Caki2 (cell line): ENCODE results near the gene F7. TPM values are rescaled to one million over a fixed set of nuclear protein-coding genes. Genes with fewer than 3 reads are reported as not detected.

Source experiments
- total RNA-seq: library from RNA; depleted of rRNA; stranded (reverse); fragments of >200 nt; shearing (Covaris generic); gene quantifications from 2 replicates; pipeline ENCODE4 v1.2.3, GENCODE V29; 2014; ENCODE audit warnings: low replicate concordance; rRNA removed

Gene F7
- total RNA-seq, 1 experiment from 2014 or later = not detected

Other genes starting within 250 kb of the F7 start
- 3.0 and 3.4 TPM in 2 replicates for gene MCF2L, start 136.6 kb upstream of the F7 start, total RNA-seq
- gene F10, start 17.0 kb downstream of the F7 start, total RNA-seq = not detected in 2 replicates
- gene PROZ, start 52.9 kb downstream of the F7 start, total RNA-seq = not detected in 2 replicates
- 60.9 and 76.2 TPM in 2 replicates for gene PCID2, start 102.9 kb downstream of the F7 start, total RNA-seq
- gene CUL4A, start 103.8 kb downstream of the F7 start, total RNA-seq = 77.8 and 83.4 TPM in 2 replicates
- gene LAMP1, start 191.4 kb downstream of the F7 start, total RNA-seq = 114 and 155 TPM in 2 replicates